HG02973 (cell line): Measurements from ENCODE around the gene SUMO3.

ENCODE experiments used
- ATAC-seq: cut with Tn5 transposase; IDR thresholded peaks from one replicate; pipeline ENCODE4 v1.9.1; 2021; ENCODE audit warnings: moderate library complexity; ENCODE audit not compliant: unreplicated experiment

Gene SUMO3

GRCh38 chr21:44817914-44818639 is at the start of gene SUMO3:
TSS of gene SUMO3 (minus strand) at chr21:44818062. CDS start at chr21:44817968, 94 bp downstream.
- ATAC-seq: peak; percentile 52

- ATAC-seq: no peak
These were observed 49.6 kb upstream of the SUMO3 start for GRCh38 chr21:44867464-44867863.

DNA sequence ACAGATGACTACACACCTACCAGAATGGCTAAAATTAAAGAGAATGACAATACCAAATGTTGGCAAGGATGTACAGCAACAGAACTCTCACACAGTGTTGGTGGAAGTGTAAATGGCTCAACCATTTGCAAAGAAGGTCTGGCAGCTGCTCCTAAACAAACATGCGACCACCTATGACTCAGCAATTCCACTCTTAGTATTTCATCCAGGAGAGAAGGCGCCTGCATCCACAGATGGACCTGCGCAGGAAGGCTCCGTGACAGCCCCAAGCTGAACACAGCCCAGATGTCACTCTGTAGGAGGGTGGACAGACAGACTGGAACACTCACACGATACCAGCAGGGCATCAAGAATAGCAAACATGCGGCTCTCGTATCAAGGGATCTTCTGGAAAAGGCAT is 48.9 kb upstream of the SUMO3 start:
- ATAC-seq: no peak

DNA sequence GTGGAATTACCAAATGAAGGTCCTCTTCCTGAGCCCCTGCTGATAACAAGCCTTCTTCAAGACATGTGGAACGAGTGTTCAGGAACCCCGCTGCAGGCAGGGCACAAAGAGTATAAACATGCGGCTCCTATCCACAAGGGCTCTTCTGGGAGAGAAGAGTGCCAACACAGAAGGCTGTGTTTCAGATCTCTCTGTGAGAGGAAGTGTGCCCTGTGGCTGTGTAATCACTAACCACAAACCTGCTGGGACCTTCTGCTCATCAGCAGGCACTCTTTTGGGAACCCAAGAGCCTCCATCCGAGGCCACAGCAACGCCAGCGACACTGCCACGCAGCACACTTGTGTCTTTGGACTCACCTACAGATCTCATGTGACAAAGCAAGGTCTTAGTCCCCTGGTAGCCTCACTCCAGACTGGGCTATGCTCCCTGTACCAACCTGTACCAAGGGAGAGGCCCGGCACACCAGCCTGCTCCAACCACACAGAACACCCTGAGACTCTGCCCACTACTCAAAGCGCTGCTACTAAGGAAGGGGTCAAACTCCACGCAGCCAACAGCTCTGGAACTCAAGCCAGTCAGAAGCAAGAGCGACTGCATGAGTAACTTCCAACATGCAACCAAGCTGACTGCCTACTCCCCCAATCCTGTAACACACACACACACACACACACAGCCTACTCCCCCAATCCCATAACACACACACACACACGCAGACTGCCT is 47.9 kb upstream of the SUMO3 start:
- ATAC-seq: no peak

- ATAC-seq: no peak
These were observed 45.2 kb upstream of the SUMO3 start for GRCh38 chr21:44862869-44863685.

DNA sequence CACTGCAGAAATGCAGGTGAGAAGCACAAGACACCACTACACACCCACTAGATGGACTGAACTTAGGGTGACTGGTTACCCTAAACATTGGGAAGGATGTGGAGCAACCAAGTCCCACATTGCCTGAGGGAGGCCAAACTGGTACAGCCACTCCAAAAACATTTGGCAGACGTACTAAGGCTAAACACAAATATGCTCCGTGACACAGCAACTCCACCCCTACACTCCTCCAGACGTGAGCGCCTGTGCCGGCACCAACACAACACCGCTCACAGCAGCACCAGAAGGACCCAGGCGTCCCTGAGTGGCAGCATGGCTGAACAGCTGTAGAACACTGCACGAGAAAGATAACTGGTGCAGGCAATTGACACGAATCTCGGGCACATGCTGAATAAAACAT is 40.9 kb upstream of the SUMO3 start:
- no peak for ATAC-seq

GRCh38 chr21:44858291-44858690 is 40.4 kb upstream of the SUMO3 start:
- no peak for ATAC-seq

GRCh38 chr21:44857127-44857892 is 39.4 kb upstream of the SUMO3 start:
- no peak for ATAC-seq

- no peak for ATAC-seq
These were observed 38.3 kb upstream of the SUMO3 start for GRCh38 chr21:44856131-44856530.

- ATAC-seq: no peak
These were observed 37.7 kb upstream of the SUMO3 start for GRCh38 chr21:44855572-44855971.

- ATAC-seq: no peak
These were observed 37.0 kb upstream of the SUMO3 start for GRCh38 chr21:44854664-44855446.

GRCh38 chr21:44854391-44854663 is 36.5 kb upstream of the SUMO3 start:
- no peak for ATAC-seq

DNA sequence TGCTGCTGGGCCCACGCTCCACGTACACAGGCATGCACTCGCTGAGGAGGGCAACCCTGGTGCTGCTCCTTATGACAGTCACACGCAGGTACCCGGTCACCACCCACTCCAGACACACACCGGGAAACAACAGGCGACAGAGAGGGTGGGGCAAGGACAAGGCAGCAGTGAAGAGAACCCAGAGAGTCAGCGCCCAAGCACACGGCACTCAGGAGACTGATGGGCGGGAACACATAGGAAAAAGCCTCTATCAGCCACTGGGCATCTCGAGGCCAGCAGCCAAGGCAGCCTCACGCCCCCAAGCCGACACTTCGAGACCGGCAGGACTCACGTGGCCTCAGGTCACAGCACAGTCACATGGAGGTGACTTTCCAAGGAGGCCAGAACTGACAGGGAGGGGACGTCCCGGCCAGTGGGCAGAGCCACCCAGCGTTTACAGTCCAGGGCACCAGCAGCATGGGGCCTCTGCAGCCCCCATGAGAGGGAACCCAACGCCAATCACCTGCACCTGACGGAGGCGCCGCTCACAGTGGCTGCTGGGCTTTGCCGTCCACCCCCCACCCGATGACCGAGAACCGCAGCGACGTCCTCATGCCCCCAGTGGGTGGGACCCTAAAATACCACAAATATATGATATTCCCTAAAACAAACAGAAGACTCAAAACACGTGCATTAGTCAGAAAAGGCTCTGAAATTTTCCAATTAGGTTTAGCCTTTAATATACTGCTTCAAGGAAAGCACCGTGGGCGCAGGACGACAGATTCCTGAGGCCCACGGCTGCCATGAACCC is 35.9 kb upstream of the SUMO3 start:
- ATAC-seq: no peak

DNA sequence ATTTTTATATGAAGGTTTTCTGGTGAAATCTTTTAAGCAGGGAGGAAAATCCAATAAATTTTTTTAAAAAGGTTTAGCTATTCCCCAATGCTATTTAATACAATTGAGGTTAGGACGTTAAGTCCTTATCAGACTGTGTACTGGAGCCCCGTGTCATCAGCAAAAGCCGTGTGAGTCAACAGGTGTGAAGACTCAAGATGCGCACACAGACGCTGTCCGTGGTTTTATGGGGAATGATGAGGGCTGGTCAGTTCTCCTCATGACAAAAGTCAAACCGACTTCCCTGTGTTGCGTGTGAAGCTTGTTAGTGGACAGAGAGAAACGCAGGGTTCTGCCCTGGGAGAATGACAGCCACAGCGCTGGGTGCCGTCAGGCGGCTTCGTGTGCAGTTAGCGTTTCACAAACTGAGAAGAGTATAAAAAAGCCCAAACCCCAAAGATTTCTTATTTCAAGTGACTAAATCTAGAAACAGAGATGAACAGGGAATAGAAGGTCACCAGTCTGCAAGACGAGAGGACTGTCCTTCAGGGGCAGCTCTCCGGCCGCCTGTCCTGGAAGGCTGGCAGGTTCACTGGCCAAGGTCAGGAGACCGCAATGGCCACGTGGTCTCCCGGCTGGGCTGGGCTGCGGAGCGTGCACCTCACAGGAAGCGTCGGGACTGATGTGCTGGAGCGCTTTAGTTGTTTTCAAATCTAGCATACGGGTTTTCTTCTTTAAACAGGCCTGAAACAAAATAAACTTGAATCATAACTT is 33.2 kb upstream of the SUMO3 start:
- no peak for ATAC-seq

GRCh38 chr21:44850208-44850800 is 32.4 kb upstream of the SUMO3 start:
- no peak for ATAC-seq

DNA sequence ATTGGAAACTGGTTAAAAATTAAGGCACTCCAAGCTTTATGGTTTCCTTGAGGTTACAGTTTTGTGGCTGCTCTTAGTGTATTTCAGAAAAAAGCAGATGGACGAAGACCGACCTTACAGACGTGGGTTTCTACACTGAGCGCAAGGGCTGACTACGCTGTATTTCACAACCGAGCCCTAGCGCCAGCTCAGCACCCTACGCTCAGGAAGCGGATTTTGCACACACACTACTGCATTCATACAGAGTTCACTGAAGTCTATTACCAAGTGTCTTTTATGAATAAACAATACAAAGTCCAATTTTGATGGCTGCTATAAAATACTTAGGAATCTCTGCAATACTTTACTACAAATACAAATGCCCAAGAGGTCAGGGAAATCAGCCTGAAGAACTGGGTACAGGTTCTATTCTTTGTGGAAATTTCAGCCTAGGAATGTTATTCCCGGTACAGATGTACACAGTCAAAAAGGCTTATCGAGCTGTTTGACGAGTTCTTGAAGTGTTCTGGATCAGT is 31.8 kb upstream of the SUMO3 start:
- ATAC-seq: no peak

- no peak for ATAC-seq
These were observed 31.1 kb upstream of the SUMO3 start for GRCh38 chr21:44848821-44849521.
